Stimulated activated CD8-positive, alpha-beta memory T cell treated with anti-CD3 and anti-CD28 coated beads, Interleukin-4, amount 100 ng/mL, for 1 hour (primary cell): Measurements from ENCODE around the gene STARD7.

Source experiments
- DNase-seq, 2 donors: peaks; one replicate each; pipeline ENCODE4 v3.0.0-alpha.2; 2020; ENCODE audit warnings: low read depth in 2 of 2, low spot score in 1 of 2

Gene STARD7

DNA sequence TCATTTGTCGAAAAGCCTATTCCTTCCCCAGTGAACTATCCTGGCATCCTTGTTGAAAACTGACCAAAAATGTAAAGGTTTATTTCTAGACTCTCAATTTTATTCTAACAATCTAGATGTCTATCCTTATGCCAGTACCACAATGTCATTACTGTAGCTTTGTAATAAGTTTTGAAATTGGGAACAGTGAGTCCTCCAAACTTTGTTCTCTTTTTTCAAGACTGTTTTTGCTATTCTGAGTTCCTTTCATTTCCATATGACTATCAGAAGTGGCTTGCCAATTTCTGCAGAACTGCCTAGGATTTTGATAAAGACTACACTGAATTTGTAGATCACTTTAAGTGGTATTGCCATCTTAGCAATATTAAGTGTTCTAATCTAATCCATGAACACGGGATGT lies 9.7 kb downstream of the STARD7 start:
- DNase-seq, result no peak

DNA sequence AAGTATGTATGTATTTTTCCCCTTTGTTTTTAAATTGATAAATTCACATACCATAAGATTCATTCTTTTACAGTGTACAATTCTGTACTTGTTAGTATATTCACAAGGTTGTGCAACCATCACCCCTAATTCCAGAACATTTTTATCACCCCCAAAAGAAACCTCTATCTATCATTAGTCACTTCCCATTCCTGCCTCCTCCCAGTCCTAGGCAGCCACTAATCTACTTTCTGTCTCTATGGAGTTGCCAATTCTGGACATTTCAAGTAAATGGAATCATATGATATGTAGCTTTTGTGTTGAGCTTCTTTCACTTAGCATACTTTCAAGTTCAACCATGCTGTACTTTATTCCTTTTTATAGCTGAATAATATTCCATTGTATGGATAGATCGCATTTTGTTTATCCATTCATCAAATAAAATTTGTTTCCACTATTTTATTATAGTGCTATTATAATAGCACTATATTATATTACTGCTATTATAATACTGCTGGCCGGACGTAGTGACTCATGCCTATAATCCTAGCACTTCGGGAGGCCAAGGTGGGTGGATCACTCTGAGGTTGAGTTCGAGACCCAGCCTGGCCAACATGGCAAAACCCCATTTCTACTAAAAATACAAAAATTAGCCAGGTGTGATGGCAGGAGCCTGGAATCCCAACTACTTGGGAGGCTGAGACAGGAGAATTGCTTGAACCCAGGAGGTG lies 10.9 kb downstream of the STARD7 start:
- no peak for DNase-seq

DNA sequence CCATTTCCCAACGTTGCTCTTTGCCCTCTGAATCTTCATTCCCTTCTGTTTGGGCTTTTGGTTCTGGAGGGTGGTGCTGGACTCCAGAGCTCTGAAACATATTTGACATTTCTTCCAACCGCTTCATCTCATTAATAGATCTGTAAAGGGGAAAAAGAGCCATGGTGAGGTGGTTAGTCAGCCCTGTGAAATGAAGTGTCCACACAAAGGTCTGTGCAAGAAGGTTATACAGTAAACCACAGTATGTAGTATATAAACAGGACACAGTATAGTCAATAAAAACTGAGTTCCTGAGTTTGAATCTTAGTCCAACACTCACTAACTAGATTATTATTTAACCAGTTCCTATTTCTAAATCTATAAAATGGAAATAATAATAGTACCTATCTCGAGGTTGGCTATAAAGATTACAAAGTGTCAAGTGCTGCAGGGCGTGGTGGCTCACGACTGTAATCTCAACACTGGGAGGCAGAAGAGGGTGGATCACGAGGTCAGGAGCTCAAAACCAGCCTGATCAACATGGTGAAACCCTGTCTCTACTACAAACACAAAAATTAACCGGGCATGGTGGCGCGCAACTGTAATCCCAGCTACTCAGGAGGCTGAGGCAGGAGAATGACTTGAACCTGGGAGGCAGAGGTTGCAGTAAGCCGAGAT lies 13.1 kb downstream of the STARD7 start:
- no peak for DNase-seq

DNA sequence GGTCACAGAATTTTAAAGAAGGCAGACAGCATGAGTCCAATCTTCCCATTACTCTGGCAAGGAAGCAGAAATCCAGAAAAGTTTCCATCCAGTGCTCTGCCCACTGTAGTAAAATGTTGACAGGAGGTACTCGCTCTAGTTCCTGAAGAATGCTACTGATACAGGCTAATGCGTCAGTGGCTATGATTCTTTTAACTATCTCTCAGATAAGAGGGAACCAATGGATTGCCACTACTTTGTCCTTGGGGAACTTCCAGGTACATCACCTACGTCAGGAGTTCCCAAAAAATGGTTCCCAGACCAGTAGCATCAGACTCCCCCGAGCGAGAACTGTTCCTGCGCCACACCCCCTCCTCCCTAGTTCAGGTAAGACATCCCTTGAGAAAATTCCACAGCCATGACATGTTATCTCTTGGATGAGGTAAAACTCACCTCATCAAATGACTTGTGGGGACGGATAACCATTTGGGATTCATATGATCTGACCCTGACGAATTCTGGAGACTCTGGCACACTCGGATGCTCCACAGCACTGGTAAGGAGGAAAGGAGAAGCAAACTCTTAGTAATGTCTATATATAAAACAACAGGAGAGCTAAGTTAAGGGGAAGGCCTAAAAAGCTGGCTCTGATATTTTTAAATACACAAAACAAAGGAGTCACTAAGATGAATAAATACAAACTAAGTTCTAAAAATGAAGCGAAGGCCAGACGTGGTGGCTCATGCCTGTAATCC lies 16.5 kb downstream of the STARD7 start:
- DNase-seq, result no peak

DNA sequence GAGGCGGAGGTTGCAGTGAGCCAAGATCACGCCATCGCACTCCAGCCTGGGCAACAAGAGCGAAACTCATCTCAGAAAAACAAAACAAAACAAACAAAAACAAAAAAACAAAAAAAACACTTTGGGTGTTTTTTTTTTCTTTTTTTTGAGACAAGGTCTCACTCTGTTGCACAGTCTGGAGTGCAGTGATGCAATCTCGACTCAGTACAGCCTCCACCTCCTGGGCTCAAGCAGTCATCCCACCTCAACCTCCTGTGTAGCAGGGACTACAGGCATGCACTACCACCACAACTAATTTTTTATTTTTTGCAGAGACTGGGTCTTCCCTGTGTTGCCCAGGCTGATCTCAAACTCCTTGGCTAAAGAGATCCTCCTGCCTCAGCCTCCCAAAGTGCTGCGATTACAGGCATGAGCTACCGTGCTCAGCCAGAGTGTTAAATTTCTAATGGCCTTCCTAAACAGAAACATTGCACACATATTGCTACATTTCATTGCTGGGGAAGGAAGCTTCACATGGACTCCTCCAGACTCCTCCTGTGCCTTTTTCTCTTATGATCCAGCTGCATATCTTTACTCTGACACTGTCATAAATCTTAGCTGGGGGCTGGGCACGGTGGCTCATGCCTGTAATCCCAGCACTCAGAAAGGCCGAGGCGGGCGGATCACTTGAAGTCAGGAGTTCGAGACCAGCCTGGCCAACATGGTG lies 19.7 kb downstream of the STARD7 start:
- DNase-seq, result no peak

DNA sequence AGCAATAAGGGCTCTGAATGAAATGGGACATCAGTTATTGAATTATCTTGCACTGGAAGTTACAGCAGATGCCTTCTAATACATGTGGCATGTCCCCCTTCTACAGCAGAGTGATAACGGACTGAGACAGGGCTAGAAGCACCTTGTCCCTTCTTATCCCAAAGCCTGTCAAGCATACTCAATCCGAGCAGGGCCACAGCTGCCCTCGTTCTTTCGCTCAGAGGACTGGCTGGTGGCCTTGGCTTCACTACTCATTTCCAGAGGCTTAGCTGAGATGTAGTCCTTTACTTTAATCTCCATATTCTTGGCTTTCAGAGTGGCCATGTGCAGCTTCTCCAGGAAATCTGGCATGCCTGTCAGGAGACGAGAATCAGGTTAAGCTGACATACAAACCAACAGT lies 22.1 kb downstream of the STARD7 start:
- DNase-seq, result no peak

DNA sequence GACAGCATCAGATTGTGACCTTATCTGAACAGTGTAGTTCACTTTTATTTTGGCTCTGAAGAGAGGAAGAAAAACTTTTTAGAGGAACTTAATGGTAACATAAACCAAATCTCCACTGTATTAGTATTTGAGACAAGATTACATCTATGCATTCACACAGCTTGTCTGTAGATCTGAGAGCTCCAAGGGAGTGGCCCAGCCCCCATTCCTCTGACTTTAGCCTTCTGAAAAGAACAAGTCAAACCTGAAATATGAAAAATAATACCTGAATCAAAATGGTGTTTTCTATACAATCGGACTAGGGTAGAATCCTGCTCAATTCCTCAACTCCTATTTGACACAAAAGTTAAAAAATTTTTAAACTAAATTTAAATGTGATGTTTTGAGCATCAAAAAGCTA lies 23.1 kb downstream of the STARD7 start:
- DNase-seq, result no peak

DNA sequence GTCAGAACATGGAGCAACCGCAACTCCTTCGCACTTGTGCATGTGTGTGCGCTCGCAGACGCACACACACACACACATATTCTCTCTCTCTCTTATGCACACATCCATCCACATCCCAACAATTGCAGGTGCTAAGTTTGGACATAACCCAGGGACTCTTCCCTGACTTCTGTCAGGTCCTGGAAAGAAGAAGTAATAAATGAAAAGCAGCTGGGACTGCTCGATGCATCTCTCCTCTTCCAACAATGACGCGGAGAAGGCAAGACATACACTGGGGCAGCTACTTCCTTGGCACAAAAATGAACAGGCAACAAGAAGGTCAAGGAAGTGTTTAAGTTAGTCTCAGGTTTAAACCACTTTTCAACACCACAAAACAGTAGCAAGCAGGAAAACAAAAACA lies 23.6 kb downstream of the STARD7 start:
- DNase-seq, result no peak

DNA sequence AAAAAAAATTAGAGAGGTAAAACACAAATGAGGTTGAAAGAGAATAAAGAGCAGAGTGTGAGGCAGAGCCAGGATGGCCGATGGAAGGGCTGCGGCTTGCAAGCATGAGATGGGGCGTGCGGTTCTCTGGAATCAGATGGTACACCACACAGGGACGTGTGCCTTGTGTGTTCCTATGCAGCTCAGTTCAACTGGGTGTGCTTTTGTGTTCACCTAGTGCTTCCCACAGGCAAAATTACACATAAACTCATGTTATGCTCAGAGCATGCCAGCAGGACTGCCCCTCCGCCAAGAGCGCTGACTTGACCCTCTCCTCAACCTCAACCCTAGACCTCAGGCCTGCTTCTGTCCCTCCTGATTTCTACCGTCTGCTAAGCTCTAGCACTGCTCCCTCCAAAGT lies 24.4 kb downstream of the STARD7 start:
- DNase-seq, result no peak

DNA sequence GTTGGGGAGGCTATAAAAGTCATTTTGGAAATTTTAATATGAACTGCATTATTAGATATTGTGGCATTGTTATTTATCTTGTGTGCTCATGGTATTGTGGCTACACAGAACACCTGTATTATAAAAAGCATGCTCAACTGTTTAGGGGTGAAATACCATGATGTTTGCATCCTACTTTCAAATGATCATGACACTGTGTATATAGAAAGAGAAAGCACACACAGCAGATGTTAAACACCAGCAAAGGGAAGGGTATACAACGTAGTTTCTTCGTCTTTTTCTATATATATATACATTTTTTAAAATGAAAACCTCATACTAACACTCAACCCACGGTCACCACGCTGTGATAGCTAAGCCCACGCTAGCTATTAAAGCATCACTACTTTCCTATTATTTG lies 27.1 kb downstream of the STARD7 start:
- DNase-seq, result no peak

DNA sequence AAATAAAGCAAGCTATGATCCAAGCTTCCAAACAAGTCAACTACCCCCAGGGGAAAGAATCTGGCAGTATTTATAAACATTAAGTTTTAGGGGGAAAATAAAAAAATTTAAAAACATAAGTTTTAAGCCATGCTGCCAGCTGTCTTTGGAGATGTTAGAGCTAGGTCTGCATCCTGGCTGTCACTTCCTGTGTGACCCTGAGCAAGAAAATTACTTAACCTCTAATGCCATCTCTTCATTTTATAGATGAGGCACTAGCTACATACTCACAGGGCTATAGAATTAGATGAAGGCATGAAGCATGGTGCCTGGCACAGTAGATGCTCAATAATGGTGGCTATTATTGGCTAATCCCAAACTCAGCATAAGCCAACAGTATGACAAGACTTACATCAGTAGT lies 28.1 kb downstream of the STARD7 start:
- DNase-seq, result no peak

DNA sequence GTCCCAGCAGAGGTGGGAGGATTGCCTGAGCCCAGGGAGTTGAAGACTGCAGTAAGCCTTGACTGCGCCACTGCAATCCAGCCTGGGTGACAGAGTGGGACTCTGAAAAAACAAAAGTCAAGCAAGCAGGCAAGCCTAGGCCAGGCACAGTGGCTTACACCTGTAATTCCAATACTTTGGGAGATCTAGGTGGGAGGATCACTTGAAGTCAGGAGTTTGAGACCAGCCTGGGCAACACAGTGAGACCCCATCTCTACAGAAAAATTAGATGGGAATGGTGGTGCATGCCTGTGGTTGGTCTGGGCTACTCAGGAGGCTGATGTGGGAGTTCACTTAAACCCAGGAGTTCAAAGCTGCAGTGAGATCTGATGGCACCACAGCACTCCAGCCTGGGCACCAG lies 28.6 kb downstream of the STARD7 start:
- DNase-seq, result no peak

DNA sequence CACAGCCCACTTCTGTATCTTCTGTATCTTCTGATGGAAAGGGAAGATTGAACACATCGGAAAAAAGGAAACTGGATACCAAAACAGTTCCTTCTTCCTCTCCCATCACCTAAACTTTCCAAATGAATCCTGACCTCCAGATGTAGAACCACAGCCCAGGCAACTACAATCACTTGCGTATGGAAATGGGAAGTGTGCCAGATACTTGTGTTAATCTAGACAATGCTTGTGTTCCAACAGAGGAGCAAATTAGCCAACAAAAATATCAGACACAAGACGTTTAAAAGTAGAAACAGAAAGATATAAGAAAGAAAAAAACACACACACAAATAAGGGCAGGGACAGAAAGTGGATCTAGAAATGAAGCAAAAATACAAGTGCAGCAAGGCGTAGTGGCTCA lies 32.0 kb downstream of the STARD7 start:
- DNase-seq, result no peak

DNA sequence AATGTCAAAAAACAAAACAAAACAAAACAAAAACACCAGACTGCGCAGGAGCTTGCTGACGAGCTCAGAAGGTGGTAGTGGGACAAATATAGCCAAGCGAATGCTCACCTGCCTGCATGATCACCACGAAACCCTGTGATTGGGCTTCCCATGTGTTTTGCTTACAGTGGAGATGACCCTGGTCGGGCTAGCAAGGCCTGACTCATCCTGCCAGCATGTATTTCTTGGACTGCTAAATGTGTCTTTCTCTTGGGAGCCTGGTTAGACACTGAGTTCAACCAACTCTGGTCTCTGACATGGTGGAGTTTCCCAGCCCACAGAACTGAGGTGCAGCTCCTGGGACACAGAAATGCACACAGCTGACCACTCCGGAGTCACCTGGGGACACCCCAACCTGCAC lies 32.7 kb downstream of the STARD7 start:
- no peak for DNase-seq

DNA sequence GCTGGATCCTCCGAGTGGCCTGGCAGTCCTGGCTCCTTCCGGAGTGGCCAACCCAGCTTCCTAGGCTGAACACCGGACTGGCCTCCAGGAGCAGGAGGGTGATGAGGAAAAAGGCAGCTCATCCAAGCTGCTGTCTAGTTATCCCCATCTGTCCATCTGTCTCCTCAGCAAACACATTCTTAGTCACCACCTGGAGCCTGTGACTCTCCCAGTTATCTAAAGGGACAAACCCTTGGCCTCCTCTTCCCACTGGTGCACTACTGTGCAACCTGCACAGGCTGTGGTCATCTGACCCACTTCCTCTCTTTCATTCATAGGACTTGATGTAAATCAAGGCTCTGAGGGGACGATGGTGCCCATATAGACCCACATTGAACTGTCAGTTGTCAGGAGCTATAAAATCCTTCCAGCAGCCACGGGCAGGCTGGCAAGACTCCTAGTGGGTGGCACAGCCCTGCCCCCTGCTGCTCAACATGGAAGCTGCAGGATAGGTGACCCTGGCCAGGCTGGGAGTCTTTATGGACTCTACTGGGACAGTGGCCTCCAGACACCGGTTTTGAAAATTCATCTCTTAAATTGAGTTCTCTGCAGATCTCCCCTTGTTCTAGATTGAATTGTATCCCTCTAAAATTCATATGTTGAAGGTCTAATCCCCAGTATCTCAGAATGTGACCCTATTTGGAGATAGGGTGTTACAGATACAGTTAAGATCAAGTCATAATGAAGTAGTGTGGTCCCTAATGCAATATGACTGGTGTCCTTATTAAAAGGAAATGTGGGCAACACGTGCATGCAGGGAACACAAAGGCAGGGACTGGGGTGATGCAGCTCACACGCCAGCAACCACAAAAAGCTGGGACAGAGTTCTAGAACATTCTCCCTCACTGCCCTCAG lies 34.1 kb downstream of the STARD7 start:
- DNase-seq, result peak; percentile 66 to 77

DNA sequence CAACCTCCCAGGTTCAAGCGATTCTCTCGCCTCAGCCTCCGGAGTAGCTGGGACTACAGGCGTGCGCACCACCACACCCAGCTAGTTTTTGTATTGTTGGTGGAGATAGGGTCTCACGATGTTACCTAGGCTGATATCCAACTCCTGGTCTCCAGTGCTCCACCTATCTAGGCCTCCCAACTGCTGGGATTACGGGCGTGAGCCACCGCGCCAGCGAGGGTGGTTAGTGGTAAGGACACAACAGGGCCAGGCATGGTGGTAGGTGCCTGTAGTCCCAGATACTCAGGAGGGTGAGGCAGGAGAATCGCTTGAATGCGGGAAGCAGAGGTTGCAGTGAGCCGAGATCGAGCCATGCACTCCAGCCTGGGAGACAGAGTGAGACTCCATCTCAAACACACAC lies 36.8 kb downstream of the STARD7 start:
- DNase-seq, result no peak

DNA sequence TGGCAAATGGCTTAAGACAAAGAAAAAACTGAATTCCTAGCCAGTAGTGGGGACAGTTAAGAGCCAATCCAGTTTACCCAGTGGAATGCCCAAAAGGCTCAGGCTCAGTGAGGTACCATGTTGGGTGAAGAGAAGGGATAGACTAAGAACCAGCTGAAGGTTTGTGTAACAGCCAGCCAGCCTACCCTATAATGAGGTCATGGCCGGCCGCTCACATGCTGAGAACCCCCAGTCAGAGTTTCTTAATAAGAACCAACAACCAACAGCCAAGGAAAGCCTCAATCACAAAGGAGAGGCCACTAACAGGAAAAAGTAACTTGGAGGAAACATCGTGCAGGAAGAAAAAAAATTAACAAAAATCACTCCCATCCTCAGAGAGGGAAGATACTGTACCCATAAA lies 38.0 kb downstream of the STARD7 start:
- DNase-seq, result no peak

DNA sequence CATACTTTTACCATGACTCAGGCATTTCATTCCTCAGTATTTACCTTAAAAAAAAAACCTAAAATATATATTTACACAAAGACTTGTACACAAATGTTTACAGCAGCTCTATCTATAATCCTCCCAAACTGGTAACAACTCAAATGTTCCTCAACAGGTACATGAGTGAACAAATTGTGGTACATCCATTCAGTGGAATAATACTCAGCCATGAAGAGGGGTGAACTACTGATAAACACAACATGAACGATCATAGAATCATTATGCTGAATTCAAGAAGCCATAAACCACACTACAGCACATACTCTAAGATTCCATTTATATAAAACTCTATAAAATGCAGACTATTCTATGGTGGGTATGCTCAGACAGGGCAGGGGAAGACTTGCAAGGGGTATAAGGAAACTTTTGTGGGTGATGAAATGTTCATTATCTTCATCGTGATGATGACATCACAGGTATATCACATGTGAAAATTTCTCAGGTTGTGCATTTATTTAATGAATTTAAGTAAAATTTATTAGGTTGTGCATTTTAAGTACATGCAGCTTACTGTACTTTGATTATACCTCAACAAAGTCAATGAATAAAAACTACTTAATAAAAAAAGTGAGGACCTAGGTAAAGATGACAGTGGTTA lies 38.6 kb downstream of the STARD7 start:
- DNase-seq, result no peak

DNA sequence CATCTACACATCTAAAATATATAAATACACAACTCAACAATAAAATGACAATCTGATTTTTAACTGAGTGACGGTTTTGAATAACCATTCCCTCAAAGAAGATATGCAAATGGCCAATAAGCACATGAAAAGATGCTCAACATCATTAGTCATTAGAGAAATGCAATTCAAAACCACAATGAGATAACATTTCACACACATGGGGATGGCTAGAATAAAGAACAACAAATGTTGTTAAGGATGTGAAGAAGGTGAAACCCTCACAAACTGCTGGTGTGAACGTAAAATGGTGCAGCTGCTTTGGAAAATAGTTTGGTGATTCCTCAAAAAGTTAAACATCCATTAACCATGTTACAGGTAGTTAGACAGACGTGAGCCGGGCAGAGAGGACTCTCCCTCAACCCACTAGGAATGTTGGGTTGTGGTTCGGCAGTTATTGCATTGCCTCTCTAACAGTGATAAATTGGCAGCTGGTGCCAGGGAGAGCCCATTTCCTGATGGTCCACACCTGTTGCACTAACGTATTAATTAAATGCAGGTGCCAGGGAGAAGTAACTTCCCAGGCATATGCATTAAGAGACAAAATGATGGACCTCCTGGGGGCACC lies 41.1 kb downstream of the STARD7 start:
- no peak for DNase-seq
